ENCODE results near the gene GPR183.

GPR183 gene

DNA sequence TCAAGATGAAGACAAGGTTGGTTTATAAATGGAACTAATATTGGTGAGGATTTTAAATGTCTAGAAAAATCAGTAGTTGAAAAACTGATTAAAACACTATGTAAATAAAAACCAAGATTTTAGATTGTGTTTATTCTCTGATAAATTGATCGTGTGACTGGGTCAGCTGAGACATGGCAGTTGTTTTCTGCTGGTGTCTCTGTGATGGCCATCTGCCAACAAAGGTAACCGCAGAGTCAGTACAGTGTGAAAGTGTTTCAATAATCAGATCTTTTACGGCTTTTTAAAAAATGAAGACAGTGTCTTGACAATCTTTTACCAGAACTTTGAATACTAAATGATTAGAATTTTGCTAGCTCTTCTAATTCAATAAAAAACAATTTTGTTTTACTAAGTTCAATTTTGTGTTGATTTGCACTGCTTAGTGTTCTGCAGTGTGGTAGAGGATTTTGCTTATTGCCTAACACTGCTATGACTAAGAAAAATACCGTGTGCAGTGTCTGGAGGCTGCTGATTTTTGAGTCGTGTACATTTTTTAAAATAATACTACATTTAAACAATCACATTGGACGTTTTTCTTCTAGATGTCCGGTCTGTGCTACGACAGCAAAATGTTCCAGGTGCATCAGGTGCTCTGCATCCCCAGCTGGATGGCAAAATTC is 32.7 kb upstream of the GPR183 start:
- DNase-seq (ENCODE audit: low read depth in 2 of 2), result no peak

DNA sequence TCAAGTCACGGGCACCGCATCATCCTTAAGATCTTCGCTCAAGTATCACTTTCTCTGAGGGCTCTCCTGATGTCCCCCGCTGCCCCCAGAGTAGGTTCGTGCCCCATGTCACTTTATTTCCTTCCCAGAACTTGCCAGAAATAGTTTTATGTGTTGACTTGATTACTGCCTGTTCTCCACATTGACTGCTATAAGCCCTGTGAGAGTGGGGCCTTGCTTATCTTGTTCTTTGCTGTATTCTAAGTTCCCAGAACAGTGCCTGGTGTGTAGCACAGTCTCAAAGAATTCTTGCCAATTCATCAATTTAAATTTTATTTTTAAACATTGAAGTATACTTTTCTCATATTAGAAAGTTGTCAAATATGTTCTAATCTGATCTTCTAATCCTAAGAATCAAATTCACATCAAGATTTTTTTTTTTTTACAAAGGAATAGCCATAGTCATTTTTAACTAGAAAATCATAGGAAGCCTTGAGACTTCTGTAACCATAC is 32.1 kb upstream of the GPR183 start:
- no peak for DNase-seq (ENCODE audit: low read depth in 2 of 2)

GRCh38 chr13:99335603-99336002 is 28.4 kb upstream of the GPR183 start:
- no peak for DNase-seq (ENCODE audit: low read depth in 2 of 2)

- no peak for DNase-seq (ENCODE audit: low read depth in 2 of 2)
Measured at GRCh38 chr13:99335087-99335486, 27.9 kb upstream of the GPR183 start.

GRCh38 chr13:99334221-99334620 is 27.0 kb upstream of the GPR183 start:
- no peak for DNase-seq (ENCODE audit: low read depth in 2 of 2)

DNA sequence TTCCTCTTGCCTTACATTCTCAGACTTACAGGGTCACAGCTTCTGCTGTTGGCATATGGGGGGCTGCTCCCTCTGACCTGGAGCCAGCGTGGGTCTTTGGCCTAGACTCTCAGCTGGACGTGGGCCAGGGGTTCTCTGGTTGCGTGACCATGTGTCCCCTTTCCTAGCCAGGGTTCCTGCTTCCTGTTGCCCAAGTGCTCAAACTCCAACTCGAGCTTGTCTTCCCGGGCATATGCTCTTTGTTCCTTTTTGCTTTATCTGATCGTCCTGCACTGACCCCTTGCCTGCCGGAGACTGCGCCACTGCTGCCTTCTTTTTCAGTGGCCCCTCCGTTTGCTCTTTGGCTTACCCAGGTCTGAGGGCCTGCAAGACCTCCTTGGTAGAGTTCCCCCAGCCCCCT is 25.3 kb upstream of the GPR183 start:
- DNase-seq (ENCODE audit: low read depth in 2 of 2), result no peak

GRCh38 chr13:99331881-99332293 is 24.7 kb upstream of the GPR183 start:
- DNase-seq (ENCODE audit: low read depth in 2 of 2), result no peak

GRCh38 chr13:99330942-99331341 is 23.7 kb upstream of the GPR183 start:
- no peak for DNase-seq (ENCODE audit: low read depth in 2 of 2)

GRCh38 chr13:99329477-99329876 is 22.3 kb upstream of the GPR183 start:
- no peak for DNase-seq (ENCODE audit: low read depth in 2 of 2)

DNA sequence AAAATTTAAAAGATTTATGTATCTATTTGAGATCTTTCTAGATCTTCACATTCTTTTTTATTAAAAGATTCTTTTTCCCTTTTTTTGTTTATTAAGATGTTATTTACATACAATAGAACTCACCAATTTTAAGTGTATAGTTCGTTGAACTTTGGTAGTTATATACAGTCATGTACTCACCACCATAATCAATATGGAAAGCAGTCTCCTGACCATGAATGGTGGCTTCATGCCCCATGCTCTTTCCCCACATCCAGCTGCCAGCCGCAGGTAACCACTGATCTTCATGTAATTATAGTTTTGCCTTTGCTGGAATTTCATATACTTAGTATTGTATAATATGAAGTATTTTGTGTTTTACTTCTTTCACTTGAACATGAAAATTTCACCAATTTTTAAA is 20.6 kb upstream of the GPR183 start:
- no peak for DNase-seq (ENCODE audit: low read depth in 2 of 2)

DNA sequence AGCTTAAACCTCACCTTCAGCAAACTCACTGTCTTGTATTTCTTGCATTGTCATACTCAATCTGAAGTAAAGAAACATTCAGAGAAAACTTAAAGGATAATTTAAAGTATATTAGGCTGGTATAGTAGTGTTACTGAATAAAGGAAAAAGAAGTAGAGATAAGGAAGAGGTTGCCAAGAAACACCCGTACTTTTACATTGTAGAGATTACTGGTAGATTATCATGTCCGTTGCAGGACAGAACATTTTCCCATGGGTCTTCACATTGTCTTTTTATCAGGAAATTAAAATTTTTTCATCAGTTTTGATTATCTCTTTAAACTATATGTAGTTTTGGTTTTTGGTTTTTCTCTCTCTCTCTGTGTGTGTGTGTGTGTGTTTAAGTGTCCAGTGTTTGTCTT is 19.9 kb upstream of the GPR183 start:
- no peak for DNase-seq (ENCODE audit: low read depth in 2 of 2)

DNA sequence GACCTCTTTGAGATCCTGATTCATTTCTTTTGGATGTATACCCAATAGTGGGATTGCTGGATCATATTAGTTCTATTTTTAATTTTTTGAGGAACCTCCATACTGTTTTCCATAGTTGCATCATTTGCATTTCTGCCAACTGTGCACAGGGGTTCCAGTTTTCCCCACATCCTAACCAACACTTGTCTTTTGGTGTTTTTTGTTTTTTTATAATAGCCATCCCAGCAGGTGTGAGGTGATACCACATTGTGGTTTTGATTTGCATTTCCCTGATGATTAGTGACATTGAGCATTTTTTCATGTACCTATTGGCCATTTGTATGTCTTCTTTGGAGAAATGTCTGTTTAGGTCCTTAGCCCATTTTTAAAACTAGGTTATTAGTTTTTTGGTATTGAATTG is 18.8 kb upstream of the GPR183 start:
- DNase-seq (ENCODE audit: low read depth in 2 of 2), result no peak

DNA sequence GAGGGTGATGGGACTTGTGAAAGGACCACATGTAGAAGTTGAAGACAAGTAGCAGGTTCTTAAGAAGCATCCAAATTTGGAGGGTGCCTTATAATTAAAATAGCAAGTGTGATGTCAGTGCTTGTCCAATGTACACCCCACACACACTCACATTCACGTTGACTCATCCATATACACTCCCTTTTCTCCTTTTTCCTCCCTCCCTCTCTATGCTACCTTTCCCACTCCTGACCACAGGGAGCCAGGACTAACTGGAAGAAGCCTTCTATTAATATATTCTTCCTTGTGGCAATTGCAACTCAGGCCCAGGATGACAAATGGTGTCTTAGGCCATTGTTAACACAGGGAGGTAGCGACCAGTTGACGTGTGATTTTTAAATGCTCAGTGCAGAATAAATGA is 16.3 kb upstream of the GPR183 start:
- no peak for DNase-seq (ENCODE audit: low read depth in 2 of 2)

DNA sequence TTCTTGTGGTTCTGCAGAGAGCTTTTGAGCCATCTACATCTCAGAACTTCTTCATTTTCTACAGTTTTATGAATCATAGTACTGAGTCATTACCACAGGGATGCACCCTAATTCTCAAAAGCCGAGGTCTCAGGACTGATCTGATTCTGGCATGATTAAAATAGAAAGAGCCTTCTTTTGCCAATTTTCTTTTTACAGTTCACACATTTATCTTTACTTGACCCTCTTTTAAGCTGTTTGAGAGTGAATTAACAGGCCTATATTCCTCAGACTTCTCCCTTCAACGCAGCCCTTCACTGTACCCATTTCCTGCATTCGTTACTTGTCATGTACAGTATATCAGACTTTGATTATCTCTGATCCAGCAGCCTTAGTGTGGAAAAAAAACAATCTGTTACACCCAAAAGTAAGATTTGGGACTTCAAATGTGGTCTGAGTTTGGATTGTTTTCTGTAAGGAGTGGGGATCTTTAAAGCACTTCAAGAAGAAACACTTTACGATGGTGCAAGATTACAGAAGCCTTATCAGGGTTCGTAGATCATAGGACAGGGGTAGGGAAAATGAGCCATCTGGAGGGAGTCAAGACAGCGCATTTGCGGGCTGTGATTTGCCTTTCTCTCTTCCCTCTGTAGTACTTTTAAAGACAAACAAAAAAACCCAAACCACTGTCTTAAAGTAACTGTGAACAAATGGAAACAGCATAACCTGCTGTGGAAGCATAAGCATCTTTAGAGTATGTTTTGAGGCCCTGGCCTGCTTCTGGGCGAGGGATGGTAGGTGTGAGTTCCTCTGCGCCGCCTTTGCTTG is 15.3 kb upstream of the GPR183 start:
- DNase-seq (ENCODE audit: low read depth in 2 of 2), result no peak

GRCh38 chr13:99321709-99322108 is 14.5 kb upstream of the GPR183 start:
- no peak for DNase-seq (ENCODE audit: low read depth in 2 of 2)

DNA sequence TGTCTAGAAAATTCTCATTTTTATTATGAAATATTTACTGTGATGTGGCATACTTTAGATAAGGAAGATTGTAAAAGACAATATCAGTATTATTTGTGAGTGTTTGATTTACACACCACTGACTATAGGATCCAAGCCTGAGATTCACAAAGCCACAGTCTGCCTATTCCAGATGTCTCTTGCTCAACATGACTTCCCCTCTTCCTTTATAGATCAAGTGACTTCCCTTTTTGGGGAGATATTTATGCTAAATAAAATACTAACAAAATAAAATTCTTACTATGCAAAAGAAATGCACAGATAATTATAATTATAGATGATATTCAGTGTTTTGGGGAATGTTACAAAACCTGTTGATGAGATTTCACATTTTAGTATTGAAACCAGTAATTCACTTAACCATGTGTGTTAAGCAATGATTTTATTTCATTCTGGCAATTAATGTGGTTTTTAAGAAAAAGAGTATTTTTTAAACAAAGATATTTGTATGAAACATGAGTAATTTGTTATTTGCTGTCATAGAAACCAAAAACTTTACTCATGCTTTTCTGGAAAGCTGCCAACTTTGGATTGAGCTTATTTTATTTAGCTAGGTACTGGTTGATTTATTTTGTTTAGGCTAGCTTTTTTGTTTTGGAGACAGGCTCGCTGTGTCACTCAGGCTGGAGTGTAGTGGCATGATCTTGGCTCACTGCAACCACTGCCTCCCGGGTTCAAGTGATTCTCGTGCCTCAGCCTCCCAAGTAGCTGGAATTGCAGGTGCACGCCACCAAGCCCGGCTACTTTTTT is 13.7 kb upstream of the GPR183 start:
- DNase-seq (ENCODE audit: low read depth in 2 of 2), result no peak

- DNase-seq (ENCODE audit: low read depth in 2 of 2), result no peak
Measured at GRCh38 chr13:99316657-99317256, 9.6 kb upstream of the GPR183 start.

- DNase-seq (ENCODE audit: low read depth in 2 of 2), result no peak
Measured at GRCh38 chr13:99316224-99316623, 9.0 kb upstream of the GPR183 start.

DNA sequence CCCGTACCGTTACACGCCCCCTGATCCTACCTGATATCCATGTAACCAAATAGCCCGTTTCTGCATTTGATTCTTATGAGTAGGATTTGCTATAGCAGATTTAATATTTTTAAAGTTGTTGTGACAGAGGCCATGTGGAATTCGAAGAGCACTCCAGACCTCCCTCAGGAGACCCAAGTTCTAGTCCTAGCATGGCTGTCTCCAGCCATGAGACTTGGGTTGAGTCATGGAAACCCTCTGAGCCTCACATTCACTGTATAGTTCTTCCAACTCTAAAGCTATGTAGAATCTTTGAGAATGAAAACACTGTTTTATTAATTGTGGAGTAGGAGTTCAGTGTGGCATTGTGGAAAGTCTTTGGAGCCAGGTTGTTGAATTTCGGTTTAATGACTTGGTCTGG is 8.0 kb upstream of the GPR183 start:
- DNase-seq (ENCODE audit: low read depth in 2 of 2), result no peak

- DNase-seq (ENCODE audit: low read depth in 2 of 2), result peak; percentile 46 to 49
Measured at GRCh38 chr13:99314640-99315176, 7.5 kb upstream of the GPR183 start.

DNA sequence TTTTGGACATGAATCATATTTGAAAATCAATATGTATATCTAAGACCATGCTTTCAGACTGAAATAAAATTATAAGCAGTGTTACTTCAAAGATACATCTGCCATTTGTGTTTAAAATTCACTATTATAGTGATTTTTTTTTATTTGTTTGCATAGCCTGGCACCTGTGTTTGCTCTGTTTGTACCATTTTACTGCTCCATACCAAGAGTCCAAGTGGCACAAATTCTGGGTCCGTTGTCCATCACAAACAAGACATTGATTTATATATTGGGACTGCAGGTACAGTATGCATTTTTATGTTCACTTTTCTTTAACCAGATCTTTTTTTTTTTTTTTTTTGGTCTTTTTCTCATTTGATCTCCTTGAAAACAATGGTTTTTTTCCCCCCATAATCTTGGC is 6.7 kb upstream of the GPR183 start:
- DNase-seq (ENCODE audit: low read depth in 2 of 2), result no peak

GRCh38 chr13:99313501-99313900 is 6.3 kb upstream of the GPR183 start:
- no peak for DNase-seq (ENCODE audit: low read depth in 2 of 2)
